GM13976 (cell line): ENCODE results near the gene CUL7.
"Not testable (repeated sequence)": the region's sequence is repeated elsewhere in the genome, so short reads cannot be mapped to it uniquely, and the experiment has no call there.

Source experiments
- DNase-seq: peaks from one replicate; pipeline ENCODE4 v3.0.0; 2012; ENCODE audit warnings: low spot score
- CTCF ChIP-seq: IDR thresholded peaks from 2 replicates; pipeline ENCODE4 v1.5.1; 2012; ENCODE audit warnings: borderline replicate concordance, mild to moderate bottlenecking; ENCODE audit not compliant: insufficient read depth; ENCODE audit errors: extremely low read depth, missing control alignments, control extremely low read depth
- in situ Hi-C: fragments of 300-500 bp; cut with MboI; formaldehyde crosslinking; loops from one replicate; pipeline ENCODE4 v1.12.0; 2022; ENCODE audit warnings: low sequenced_read_pairs, mixed read lengths, inconsistent platforms; ENCODE audit not compliant: unreplicated experiment

The CUL7 gene

GRCh38 chr6:43011207-43011606 is 42.4 kb downstream of the CUL7 start:
- in situ Hi-C loops = no loop called here
- no peak for DNase-seq
- TF ChIP-seq CTCF = no peak

- TF ChIP-seq CTCF = peak; percentile 20
- in situ Hi-C loops = no loop called here
- peak; percentile 55 for DNase-seq
Observed at GRCh38 chr6:43009124-43009523, 44.5 kb downstream of the CUL7 start.

GRCh38 chr6:43007126-43007525 is 46.5 kb downstream of the CUL7 start:
- in situ Hi-C loops = no loop called here
- DNase-seq = no peak
- TF ChIP-seq CTCF = no peak

GRCh38 chr6:43006251-43006650 is 47.4 kb downstream of the CUL7 start:
- DNase-seq = no peak
- TF ChIP-seq CTCF = no peak
- in situ Hi-C loops = no loop called here

GRCh38 chr6:43005844-43006243 is 47.8 kb downstream of the CUL7 start:
- in situ Hi-C loops = no loop called here
- no peak for DNase-seq
- no peak for TF ChIP-seq CTCF

- TF ChIP-seq CTCF = no peak
- in situ Hi-C loops = no loop called here
- DNase-seq = no peak
Observed at GRCh38 chr6:43001843-43002242, 51.8 kb downstream of the CUL7 start.

GRCh38 chr6:42998205-42998604 is 55.4 kb downstream of the CUL7 start:
- DNase-seq, in situ Hi-C loops: not testable (repeated sequence)
